A673 (cell line): ENCODE measurements around the gene MLXIP. TPM values are rescaled to one million over a fixed set of nuclear protein-coding genes. Genes with fewer than 3 reads are reported as not detected.

ENCODE experiments used
- BruUV-seq: library from RNA; stranded (reverse); fragments of 400-500 nt; replicated peaks from 2 replicates; lab custom pipeline; 2021; lab: Mats Ljungman, UMichigan
- CTCF ChIA-PET: fragments of 300-600 bp; sonication (Branson Sonifier 250); formaldehyde crosslinking; loops from one replicate; lab custom pipeline; 2022; ENCODE audit warnings: antibody characterized with exemption; lab: Charles Lee
- POLR2A ChIA-PET: fragments of 300-600 bp; sonication (Branson Sonifier 250); formaldehyde crosslinking; loops from one replicate; lab custom pipeline; 2022; ENCODE audit warnings: antibody characterized with exemption; ENCODE audit not compliant: low non-redundant PET; lab: Charles Lee
- DNase-seq: peaks from one replicate; pipeline ENCODE4 v3.0.0-alpha.2; 2015; ENCODE audit warnings: low spot score
- H3K27ac ChIP-seq: fragments of 200-600 bp; sonication (generic); 2 replicates; pipeline ENCODE4 v1.5.1; 2016; ENCODE audit warnings: mixed run types, low read depth, mild to moderate bottlenecking, mixed read lengths, antibody characterized with exemption, low read length; ENCODE audit not compliant: poor library complexity, severe bottlenecking
- H3K27me3 ChIP-seq: fragments of 200-600 bp; sonication (generic); replicated peaks from 2 replicates; pipeline ENCODE4 v1.6.1; 2017; ENCODE audit warnings: mixed run types, low read depth, mild to moderate bottlenecking, mixed read lengths, antibody characterized with exemption, low read length; ENCODE audit not compliant: insufficient read depth, poor library complexity
- H3K36me3 ChIP-seq: fragments of 200-600 bp; sonication (generic); 2 replicates; pipeline ENCODE4 v1.6.1; 2016; ENCODE audit warnings: mixed run types, mild to moderate bottlenecking, mixed read lengths, antibody characterized with exemption, low read length; ENCODE audit not compliant: insufficient read depth, poor library complexity, severe bottlenecking
- H3K4me1 ChIP-seq: fragments of 200-600 bp; sonication (generic); 2 replicates; pipeline ENCODE4 v1.6.1; 2017; ENCODE audit warnings: mixed run types, mild to moderate bottlenecking, mixed read lengths, antibody characterized with exemption, low read length; ENCODE audit not compliant: insufficient read depth, poor library complexity, severe bottlenecking
- H3K4me3 ChIP-seq: fragments of 200-600 bp; sonication (generic); 2 replicates; pipeline ENCODE4 v1.5.1; 2016; ENCODE audit warnings: low read depth, mixed run types, mild to moderate bottlenecking, mixed read lengths, low read length; ENCODE audit not compliant: poor library complexity, severe bottlenecking
- H3K9me3 ChIP-seq: fragments of 200-600 bp; sonication (generic); 2 replicates; pipeline ENCODE4 v1.6.1; 2016; ENCODE audit warnings: mixed run types, low read depth, mild to moderate bottlenecking, mixed read lengths, antibody characterized with exemption, low read length; ENCODE audit not compliant: poor library complexity, severe bottlenecking
- CTCF ChIP-seq: fragments of 300-800, 200-600 bp; sonication (generic); conservative IDR thresholded peaks from 2 replicates; pipeline ENCODE4 v1.5.1; 2017; ENCODE audit warnings: low read depth, mild to moderate bottlenecking, antibody characterized with exemption, low read length, moderate library complexity, mixed read lengths
- EZH2 ChIP-seq: fragments of 200-600 bp; sonication (generic); IDR thresholded peaks from 2 replicates; pipeline ENCODE4 v1.6.1; 2017; ENCODE audit warnings: borderline replicate concordance, low read depth, mild to moderate bottlenecking, mixed read lengths, antibody characterized with exemption, low read length; ENCODE audit not compliant: poor library complexity, severe bottlenecking
- intact Hi-C: fragments of 100-400 bp; cut with micrococcal nuclease; formaldehyde crosslinking; loops from one replicate; pipeline ENCODE4 v1.10.0; 2022; ENCODE audit not compliant: unreplicated experiment
- total RNA-seq: library from RNA; stranded (reverse); gene quantifications from 2 replicates; pipeline ENCODE4 v1.2.3, GENCODE V29; 2021

MLXIP gene
- total RNA-seq, 1 experiment from 2014 or later = 32.7 TPM

GRCh38 chr12:122139941-122140340, 61.4 kb downstream of the MLXIP start:
- Histone ChIP-seq H3K4me1 (no peaks in the 10 kb centered on the region), H3K27ac (no peak overlapping the region), H3K4me3 (no peak overlapping the region), H3K27me3 (no peaks in the 10 kb centered on the region), H3K36me3 (no peaks in the 10 kb centered on the region), H3K9me3 (no peaks in the 10 kb centered on the region)
- intact Hi-C loops = no loop called here
- BruUV-seq = no TSS peak
- POLR2A ChIA-PET = interaction anchor here (0.7 kb wide), 1 partner anchor 77 kb away, joined by 3 read pairs; no protein-coding TSS in a partner anchor
- CTCF ChIA-PET = no interaction called here
- TF ChIP-seq CTCF = no peak
- TF ChIP-seq EZH2 = no peak
- DNase-seq = no peak

- no TSS peak for BruUV-seq
- Histone ChIP-seq H3K27ac (no peak overlapping the region), H3K4me3 (no peak overlapping the region), H3K36me3 (no peaks in the 10 kb centered on the region), H3K4me1 (no peaks in the 10 kb centered on the region), H3K27me3 (no peaks in the 10 kb centered on the region), H3K9me3 (no peaks in the 10 kb centered on the region)
- CTCF ChIA-PET = no interaction called here
- intact Hi-C loops = no loop called here
- TF ChIP-seq CTCF (no peak), EZH2 (no peak)
- DNase-seq = no peak
- POLR2A ChIA-PET = no interaction called here
Measured at GRCh38 chr12:122140467-122141257, 62.1 kb downstream of the MLXIP start.

GRCh38 chr12:122141911-122142725, 63.6 kb downstream of the MLXIP start:
- no TSS peak for BruUV-seq
- no peak for DNase-seq
- Histone ChIP-seq H3K27ac (no peak overlapping the region), H3K4me1 (no peaks in the 10 kb centered on the region), H3K9me3 (no peaks in the 10 kb centered on the region), H3K4me3 (no peak overlapping the region), H3K27me3 (no peaks in the 10 kb centered on the region), H3K36me3 (no peaks in the 10 kb centered on the region)
- POLR2A ChIA-PET = no interaction called here
- intact Hi-C loops = no loop called here
- CTCF ChIA-PET = no interaction called here
- TF ChIP-seq EZH2 (no peak), CTCF (no peak)
